Naive thymus-derived CD4-positive, alpha-beta T cell (primary cell): ENCODE data around the gene CADM3. TPM values are rescaled to one million over a fixed set of nuclear protein-coding genes. Genes with fewer than 3 reads are reported as not detected.

Source experiments
- ATAC-seq: fragments of 150-1000 bp; cut with Tn5 transposase; 2 replicates; pipeline ENCODE4 v1.10.0; 2021; ENCODE audit warnings: mild to moderate bottlenecking, moderate library complexity
- CTCF ChIA-PET: fragments of 350-600 bp; sonication (Branson Sonifier 250); formaldehyde crosslinking; loops from one replicate; lab custom pipeline; 2021; ENCODE audit warnings: antibody characterized with exemption; lab: Charles Lee
- POLR2A ChIA-PET: fragments of 350-600 bp; sonication (Branson Sonifier 250); formaldehyde crosslinking; loops from one replicate; lab custom pipeline; 2021; ENCODE audit warnings: antibody characterized with exemption, inconsistent platforms; lab: Charles Lee
- DNase-seq, 9 donors: peaks; one replicate each; pipeline versions ENCODE4 v3.0.0 to v3.0.0-alpha.2; 2020 to 2022; ENCODE audit warnings: mixed read lengths in 1 of 9
- H3K27ac ChIP-seq: one replicate; pipeline ENCODE4 v1.7.0; 2013; ENCODE audit warnings: mild to moderate bottlenecking, low read depth, low read length, moderate library complexity
- H3K27me3 ChIP-seq, 2 donors: one replicate each; pipeline ENCODE4 v1.7.0; 2013; ENCODE audit warnings: low read length in 2 of 2, mild to moderate bottlenecking in 2 of 2, moderate library complexity in 2 of 2; ENCODE audit not compliant: control insufficient read depth in 2 of 2, insufficient read depth in 2 of 2
- H3K36me3 ChIP-seq, 3 experiments: 1 replicate in 2 of 3; 2 replicates in 1 of 3; pipeline ENCODE4 v1.7.0; 2013; ENCODE audit warnings: low read length in 3 of 3, mild to moderate bottlenecking in 3 of 3, moderate library complexity in 1 of 3; ENCODE audit not compliant: insufficient read depth in 3 of 3, control insufficient read depth in 2 of 3
- H3K4me1 ChIP-seq, 2 donors: one replicate each; pipeline ENCODE4 v1.7.0; 2013; ENCODE audit warnings: low read length in 2 of 2, mild to moderate bottlenecking in 2 of 2, moderate library complexity in 1 of 2; ENCODE audit not compliant: control insufficient read depth in 2 of 2, insufficient read depth in 2 of 2
- H3K4me3 ChIP-seq: 2 replicates; pipeline ENCODE4 v1.7.0; 2013; ENCODE audit warnings: mild to moderate bottlenecking, low read length
- H3K9me3 ChIP-seq, 3 experiments: 1 replicate in 2 of 3; 2 replicates in 1 of 3; pipeline ENCODE4 v1.7.0; 2013; ENCODE audit warnings: low read length in 3 of 3; ENCODE audit not compliant: control insufficient read depth in 2 of 3
- H3K27ac Mint-ChIP-seq, 9 donors: one replicate each; pipeline ENCODE4 v1.8.0; 2020 to 2022; ENCODE audit warnings: mixed read lengths in 9 of 9, mild to moderate bottlenecking in 8 of 9, moderate library complexity in 5 of 9, inconsistent platforms in 2 of 9
- H3K27me3 Mint-ChIP-seq, 5 donors: one replicate each; pipeline ENCODE4 v1.8.0; 2021 to 2022; ENCODE audit warnings: mixed read lengths in 5 of 5, mild to moderate bottlenecking in 1 of 5
- H3K36me3 Mint-ChIP-seq, 5 donors: one replicate each; pipeline ENCODE4 v1.8.0; 2020 to 2022; ENCODE audit warnings: mixed read lengths in 5 of 5, mild to moderate bottlenecking in 3 of 5, inconsistent platforms in 1 of 5
- H3K4me1 Mint-ChIP-seq, 7 donors: one replicate each; pipeline ENCODE4 v1.8.0; 2020 to 2022; ENCODE audit warnings: mixed read lengths in 7 of 7, mild to moderate bottlenecking in 3 of 7, inconsistent platforms in 1 of 7
- H3K4me3 Mint-ChIP-seq, 10 donors: one replicate each; pipeline ENCODE4 v1.8.0; 2020 to 2022; ENCODE audit warnings: mild to moderate bottlenecking in 10 of 10, mixed read lengths in 10 of 10, moderate library complexity in 6 of 10, inconsistent platforms in 2 of 10
- H3K9me3 Mint-ChIP-seq, 11 donors: one replicate each; pipeline ENCODE4 v1.8.0; 2020 to 2022; ENCODE audit warnings: mixed read lengths in 11 of 11, mild to moderate bottlenecking in 4 of 11, inconsistent platforms in 1 of 11, moderate library complexity in 1 of 11
- intact Hi-C, 2 donors: fragments of 100-400 bp; cut with micrococcal nuclease; formaldehyde crosslinking; loops; one replicate each; pipeline ENCODE4 v1.15.1; 2023
- polyA plus RNA-seq, 2 donors: library from polyadenylated mRNA; unstranded; fragments of 300-500 nt; fragmentation: Illumina TruSeq; gene quantifications; one replicate each; pipeline ENCODE4 v1.2.3, GENCODE V29; 2021
- total RNA-seq, 6 experiments: library from RNA in 5 of 6; stranded (reverse) in 5 of 6; gene quantifications; 1 replicate in 5 of 6; 2 replicates in 1 of 6; pipeline ENCODE4 v1.2.3 and lab custom pipeline; 2021 to 2026

Gene CADM3
- total and polyA plus RNA-seq, 7 experiments from 2014 or later: not detected

DNA sequence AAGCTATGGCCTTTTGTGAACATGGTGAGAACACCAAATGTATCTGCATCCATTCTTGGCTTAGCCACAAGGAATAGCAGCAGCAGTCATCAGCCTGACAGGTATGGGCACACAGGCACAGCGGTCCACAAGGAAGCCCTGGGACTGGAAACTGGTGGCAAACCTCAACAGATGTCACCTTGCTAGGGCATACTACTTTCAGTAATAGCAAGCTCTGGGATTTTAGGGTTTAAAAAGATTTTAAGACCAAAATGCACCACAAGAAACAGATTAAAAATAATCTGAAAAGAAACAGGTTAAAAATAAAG is 9.7 kb upstream of the CADM3 start:
- ATAC-seq (no peak), DNase-seq (no peak)
- Histone ChIP-seq H3K27ac (no peak overlapping the region), H3K27me3 (peaks cover 3 to 4% of the 10 kb centered on the region in 2 donors), H3K4me1 (no peaks in the 10 kb centered on the region), H3K36me3 (no peaks in the 10 kb centered on the region), H3K4me3 (no peak overlapping the region), H3K9me3 (no peaks in the 10 kb centered on the region)
- Mint-ChIP-seq H3K36me3 (no peaks in the 10 kb centered on the region), H3K4me1 (peaks cover 0 to 8% (median 2%) of the 10 kb centered on the region in 7 donors), H3K4me3 (no peak overlapping the region), H3K9me3 (peaks cover 0 to 5% (median 0%) of the 10 kb centered on the region in 11 donors), H3K27ac (no peak overlapping the region), H3K27me3 (peaks cover 35 to 66% (median 48%) of the 10 kb centered on the region in 5 donors)
- ChIA-PET POLR2A (no interaction called here), CTCF (interaction anchor here (1.5 to 2.3 kb wide), 2 partner anchors 49 to 846 kb away, joined by 5 to 6 read pairs; no protein-coding TSS in a partner anchor)
- intact Hi-C loops: loop anchor here (1.0 to 10.0 kb wide), 9 partner anchors 37 to 846 kb away; partner anchors contain the start of gene IGSF9 (in 1 of the 2)

DNA sequence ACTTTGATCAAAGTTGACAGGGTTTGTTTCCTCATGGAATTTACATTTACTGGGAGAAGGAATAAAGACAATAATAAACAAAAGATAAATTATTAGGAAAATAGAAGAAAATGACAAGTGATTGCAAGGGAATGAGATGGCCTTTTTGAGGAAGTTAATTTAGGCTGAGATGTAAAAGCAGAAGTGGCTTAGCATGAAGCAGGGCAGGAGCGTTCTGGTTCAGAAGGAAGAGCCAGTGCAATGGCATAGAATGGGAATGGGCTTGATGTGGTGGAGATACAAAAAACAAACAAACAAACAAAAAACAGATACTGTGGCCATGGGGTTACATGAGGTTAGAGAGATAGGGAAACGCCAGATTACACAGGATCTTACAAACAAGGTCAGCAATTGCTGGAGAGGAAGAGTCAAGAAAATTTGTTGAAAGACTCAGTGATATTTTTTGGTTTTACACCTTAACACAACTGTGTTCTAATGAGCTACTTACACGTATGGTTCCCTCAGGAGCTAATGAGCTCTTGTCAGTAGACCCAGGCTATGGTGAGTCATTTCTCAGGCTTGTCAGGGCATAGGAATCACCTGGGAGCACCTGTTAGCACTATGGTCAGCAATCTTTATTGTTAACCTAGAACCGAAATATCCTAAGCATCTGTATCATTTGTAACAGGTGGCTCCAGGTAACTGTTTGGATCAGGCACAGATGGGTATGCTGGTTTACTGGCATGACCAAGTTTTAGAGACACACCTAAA is 8.7 kb upstream of the CADM3 start:
- H3K9me3 Mint-ChIP-seq: no peaks in the 10 kb centered on the region
- Histone ChIP-seq H3K27me3 (peaks cover 3 to 4% of the 10 kb centered on the region in 2 donors), H3K9me3 (no peaks in the 10 kb centered on the region), H3K4me1 (no peaks in the 10 kb centered on the region), H3K4me3 (no peak overlapping the region), H3K36me3 (no peaks in the 10 kb centered on the region), H3K27ac (no peak overlapping the region)
- intact Hi-C loops: loop anchor here (5.0 to 10.0 kb wide), 4 partner anchors 632 to 842 kb away; partner anchors contain the start of gene IGSF9 (in 1 of the 2)
- H3K4me3 Mint-ChIP-seq: no peak overlapping the region
- POLR2A ChIA-PET: no interaction called here
- H3K27me3 Mint-ChIP-seq: peaks cover 37 to 59% (median 43%) of the 10 kb centered on the region in 5 donors
- DNase-seq (no peak), ATAC-seq (no peak)
- H3K4me1 Mint-ChIP-seq: peaks cover 0 to 8% (median 2%) of the 10 kb centered on the region in 7 donors
- H3K36me3 Mint-ChIP-seq: no peaks in the 10 kb centered on the region
- H3K27ac Mint-ChIP-seq: no peak overlapping the region
- CTCF ChIA-PET: interaction anchor here (1.5 to 2.3 kb wide), 2 partner anchors 48 to 845 kb away, joined by 5 to 6 read pairs; no protein-coding TSS in a partner anchor

DNA sequence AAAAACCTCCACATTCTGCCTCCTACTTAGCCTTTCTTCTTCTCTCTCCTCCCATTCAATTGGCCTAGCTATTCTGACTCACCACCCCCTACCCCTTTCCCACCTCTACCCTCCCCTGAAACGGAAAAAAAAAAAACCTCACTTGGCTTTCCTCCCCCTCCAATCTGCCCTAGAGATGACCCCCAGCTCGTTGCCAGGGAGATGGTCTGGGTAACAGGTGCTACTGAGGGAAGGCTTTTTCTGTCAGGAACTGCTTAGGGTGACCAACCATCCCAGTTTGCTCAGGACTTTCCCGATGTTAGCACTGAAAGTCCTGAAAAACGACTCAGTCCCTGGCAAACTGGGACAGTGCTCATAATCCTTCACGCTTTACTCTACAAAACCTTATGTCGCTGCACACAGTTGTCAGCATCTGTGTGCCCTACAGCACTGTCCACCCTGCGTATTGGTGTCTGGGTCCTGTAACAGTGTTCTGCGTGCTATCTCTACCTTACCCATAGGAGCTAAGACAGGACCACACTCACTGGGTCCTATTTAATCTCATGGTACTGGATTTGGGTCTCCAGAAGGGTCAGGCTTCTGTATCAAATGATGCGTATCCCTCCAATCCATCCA is 7.7 kb upstream of the CADM3 start:
- no peak for ATAC-seq
- intact Hi-C loops: loop anchor here (5.0 to 10.0 kb wide), 4 partner anchors 631 to 841 kb away; partner anchors contain the start of gene IGSF9 (in 1 of the 2)

DNA sequence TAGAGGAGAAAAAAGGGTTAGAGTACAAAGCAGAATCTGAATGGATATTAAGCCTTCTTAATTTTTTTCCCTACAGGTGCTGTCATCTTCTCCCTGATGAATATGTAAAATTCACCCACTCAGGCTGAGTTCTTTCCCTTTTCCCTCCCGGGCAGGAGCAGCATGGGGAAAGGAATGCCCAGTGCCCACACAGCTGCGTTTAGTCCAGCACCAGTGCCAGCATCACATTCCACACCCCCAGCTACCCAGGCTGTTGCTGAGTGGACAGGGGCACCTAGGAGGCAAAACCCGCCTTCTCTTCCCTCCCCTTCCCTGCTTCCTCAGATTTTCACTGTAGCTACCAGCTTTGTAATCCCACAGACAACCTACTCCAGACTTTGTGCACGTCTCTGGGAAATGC is 3.4 kb upstream of the CADM3 start:
- H3K9me3 ChIP-seq: no peaks in the 10 kb centered on the region
- H3K27ac Mint-ChIP-seq: no peak overlapping the region
- H3K4me3 Mint-ChIP-seq: no peak overlapping the region
- POLR2A ChIA-PET: no interaction called here
- CTCF ChIA-PET: no interaction called here
- DNase-seq (no peak), ATAC-seq (no peak)
- H3K4me3 ChIP-seq: no peak overlapping the region
- H3K9me3 Mint-ChIP-seq: no peaks in the 10 kb centered on the region
- peaks cover 3 to 12% (median 10%) of the 10 kb centered on the region in 7 donors for H3K4me1 Mint-ChIP-seq
- no peak overlapping the region for H3K27ac ChIP-seq
- no peaks in the 10 kb centered on the region for H3K27me3 ChIP-seq
- H3K36me3 Mint-ChIP-seq: peaks cover 0 to 10% (median 0%) of the 10 kb centered on the region in 5 donors
- H3K36me3 ChIP-seq: no peaks in the 10 kb centered on the region
- H3K27me3 Mint-ChIP-seq: peaks cover 54 to 68% (median 65%) of the 10 kb centered on the region in 5 donors
- H3K4me1 ChIP-seq: no peaks in the 10 kb centered on the region
- intact Hi-C loops: loop anchor here (10.0 kb wide), 2 partner anchors 627 to 837 kb away; no protein-coding TSS in a partner anchor

More for the DNA sequence above, 7.7 kb upstream of the CADM3 start:
- DNase-seq: no peak
- H3K9me3 ChIP-seq: no peaks in the 10 kb centered on the region
- H3K36me3 ChIP-seq: no peaks in the 10 kb centered on the region
- H3K4me3 ChIP-seq: no peak overlapping the region
- no peaks in the 10 kb centered on the region for H3K9me3 Mint-ChIP-seq
- peaks cover 0 to 8% (median 2%) of the 10 kb centered on the region in 7 donors for H3K4me1 Mint-ChIP-seq
- POLR2A ChIA-PET: no interaction called here
- H3K27ac Mint-ChIP-seq: no peak overlapping the region
- peaks cover 46 to 64% (median 49%) of the 10 kb centered on the region in 5 donors for H3K27me3 Mint-ChIP-seq
- no peaks in the 10 kb centered on the region for H3K36me3 Mint-ChIP-seq
- no peak overlapping the region for H3K27ac ChIP-seq
- H3K4me3 Mint-ChIP-seq: no peak overlapping the region
- H3K27me3 ChIP-seq: peaks cover 3 to 4% of the 10 kb centered on the region in 2 donors
- CTCF ChIA-PET: no interaction called here
- no peaks in the 10 kb centered on the region for H3K4me1 ChIP-seq

DNA sequence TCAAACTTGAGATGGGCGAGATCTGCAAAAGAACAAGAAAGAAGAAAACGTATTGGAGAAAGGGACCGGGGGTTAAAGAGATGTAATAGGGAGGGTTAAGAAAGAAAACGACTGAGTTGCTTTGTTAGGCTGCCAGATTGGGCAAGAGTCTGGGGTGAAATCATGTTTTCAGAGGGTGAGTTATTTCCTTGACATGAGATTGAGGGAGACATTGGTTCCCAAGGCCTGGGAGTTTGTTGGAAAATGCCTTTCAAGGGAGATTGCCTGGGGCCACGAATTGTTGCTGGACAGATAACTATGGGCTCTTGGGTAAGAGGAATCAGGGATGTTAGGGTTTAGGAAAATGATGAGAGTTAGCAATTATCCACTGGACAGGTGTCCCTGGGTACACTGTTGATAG is 776 bp upstream of the CADM3 start:
- Mint-ChIP-seq H3K9me3 (peaks cover 0 to 2% (median 0%) of the 10 kb centered on the region in 11 donors), H3K36me3 (peaks cover 0 to 10% (median 0%) of the 10 kb centered on the region in 5 donors), H3K4me3 (peak overlapping the region in 1 of 10 donors; percentile 0), H3K27ac (no peak overlapping the region), H3K27me3 (peaks cover 68 to 81% (median 72%) of the 10 kb centered on the region in 5 donors), H3K4me1 (peaks cover 3 to 12% (median 10%) of the 10 kb centered on the region in 7 donors)
- CTCF ChIA-PET: no interaction called here
- intact Hi-C loops: no loop called here
- no peak overlapping the region for H3K27ac ChIP-seq
- DNase-seq (no peak), ATAC-seq (no peak)
- H3K4me1 ChIP-seq: no peaks in the 10 kb centered on the region
- POLR2A ChIA-PET: no interaction called here
- no peaks in the 10 kb centered on the region for H3K9me3 ChIP-seq
- H3K4me3 ChIP-seq: no peak overlapping the region
- no peaks in the 10 kb centered on the region for H3K36me3 ChIP-seq
- H3K27me3 ChIP-seq: peaks cover 0 to 5% of the 10 kb centered on the region in 2 donors

DNA sequence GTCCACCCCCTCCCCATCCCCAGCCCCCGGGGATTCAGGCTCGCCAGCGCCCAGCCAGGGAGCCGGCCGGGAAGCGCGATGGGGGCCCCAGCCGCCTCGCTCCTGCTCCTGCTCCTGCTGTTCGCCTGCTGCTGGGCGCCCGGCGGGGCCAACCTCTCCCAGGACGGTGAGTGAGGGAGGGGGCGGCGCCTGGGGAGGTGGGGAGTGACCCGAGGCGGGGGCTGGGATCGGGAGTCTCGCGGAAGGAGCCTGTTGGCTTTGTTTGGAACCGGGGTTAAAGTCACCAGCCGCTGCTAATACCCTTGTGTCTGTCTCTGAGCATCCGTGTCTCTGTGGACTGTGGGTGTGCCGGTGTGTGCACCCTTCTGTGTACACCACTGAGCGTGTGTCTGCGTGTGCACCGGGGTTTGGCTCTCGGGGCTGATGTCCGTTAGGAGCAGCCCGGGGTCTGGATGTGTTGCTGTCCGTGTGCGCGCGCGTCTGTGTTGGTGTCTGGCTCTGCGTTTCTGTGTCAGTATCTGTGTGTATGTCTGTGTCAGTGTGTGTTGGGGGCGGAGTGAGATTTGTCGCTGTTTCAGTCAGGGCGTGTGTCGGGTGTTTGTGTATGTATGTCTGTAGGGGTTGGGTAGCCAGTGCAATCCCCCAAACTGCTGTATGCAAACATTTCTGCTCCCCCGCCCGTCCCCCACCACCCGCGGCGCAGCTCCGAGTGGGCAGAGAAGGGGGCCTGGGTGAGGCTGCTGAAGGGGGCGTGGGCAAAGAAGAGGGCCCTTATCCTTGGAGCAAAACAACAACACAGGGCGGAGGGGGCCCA is 480 bp downstream of the CADM3 start:
- POLR2A ChIA-PET: no interaction called here
- intact Hi-C loops: no loop called here
- Histone ChIP-seq H3K27ac (no peak overlapping the region), H3K27me3 (peaks cover 0 to 5% of the 10 kb centered on the region in 2 donors), H3K4me1 (no peaks in the 10 kb centered on the region), H3K9me3 (no peaks in the 10 kb centered on the region), H3K36me3 (no peaks in the 10 kb centered on the region), H3K4me3 (no peak overlapping the region)
- Mint-ChIP-seq H3K4me1 (peaks cover 3 to 12% (median 10%) of the 10 kb centered on the region in 7 donors), H3K27me3 (peaks cover 61 to 70% (median 67%) of the 10 kb centered on the region in 5 donors), H3K9me3 (peaks cover 0 to 2% (median 0%) of the 10 kb centered on the region in 11 donors), H3K4me3 (peak overlapping the region in 3 of 10 donors; percentile 5 to 12 (median 11)), H3K27ac (no peak overlapping the region), H3K36me3 (peaks cover 0 to 10% (median 0%) of the 10 kb centered on the region in 5 donors)
- CTCF ChIA-PET: no interaction called here
- no peak for ATAC-seq
- DNase-seq: no peak
